NCI-H2029 (cell line): ENCODE data around the gene SLC6A2.
"Not testable (repeated sequence)": the region's sequence is repeated elsewhere in the genome, so short reads cannot be mapped to it uniquely, and the experiment has no call there.

ENCODE experiments used
- DNase-seq: peaks from one replicate; lab custom pipeline; 2025; lab: John Stamatoyannopoulos, UW

The SLC6A2 gene

GRCh38 chr16:55655897-55656681, at the start of gene SLC6A2:
Gene SLC6A2, plus strand, starts transcription at chr16:55655988. Its CDS starts 707 bp downstream, at chr16:55656695.
- DNase-seq, result no peak

- no peak for DNase-seq
These were observed 42.0 kb upstream of the SLC6A2 start for GRCh38 chr16:55613613-55614335.

- no peak for DNase-seq
These were observed 40.7 kb upstream of the SLC6A2 start for GRCh38 chr16:55615071-55615470.

- DNase-seq, result not testable (repeated sequence)
These were observed 40.1 kb upstream of the SLC6A2 start for GRCh38 chr16:55615670-55616069.

- no peak for DNase-seq
These were observed 34.0 kb upstream of the SLC6A2 start for GRCh38 chr16:55621771-55622170.

- DNase-seq, result no peak
These were observed 33.5 kb upstream of the SLC6A2 start for GRCh38 chr16:55622272-55622671.

GRCh38 chr16:55622930-55623561, 32.7 kb upstream of the SLC6A2 start:
- DNase-seq, result no peak

- no peak for DNase-seq
These were observed 32.1 kb upstream of the SLC6A2 start for GRCh38 chr16:55623640-55624039.

- no peak for DNase-seq
These were observed 31.1 kb upstream of the SLC6A2 start for GRCh38 chr16:55624696-55625095.

GRCh38 chr16:55625843-55626242, 29.9 kb upstream of the SLC6A2 start:
- no peak for DNase-seq

GRCh38 chr16:55628306-55628968, 27.4 kb upstream of the SLC6A2 start:
- no peak for DNase-seq

GRCh38 chr16:55630774-55631173, 25.0 kb upstream of the SLC6A2 start:
- no peak for DNase-seq

GRCh38 chr16:55632259-55632658, 23.5 kb upstream of the SLC6A2 start:
- no peak for DNase-seq

- no peak for DNase-seq
These were observed 21.6 kb upstream of the SLC6A2 start for GRCh38 chr16:55634193-55634592.

- no peak for DNase-seq
These were observed 17.5 kb upstream of the SLC6A2 start for GRCh38 chr16:55638256-55638655.

GRCh38 chr16:55640701-55641327, 15.0 kb upstream of the SLC6A2 start:
- DNase-seq, result no peak

GRCh38 chr16:55641430-55642056, 14.2 kb upstream of the SLC6A2 start:
- no peak for DNase-seq

- DNase-seq, result no peak
These were observed 13.2 kb upstream of the SLC6A2 start for GRCh38 chr16:55642611-55643010.

- no peak for DNase-seq
These were observed 12.4 kb upstream of the SLC6A2 start for GRCh38 chr16:55643161-55643970.

- DNase-seq, result no peak
These were observed 9.8 kb upstream of the SLC6A2 start for GRCh38 chr16:55645986-55646385.

GRCh38 chr16:55647343-55647742, 8.4 kb upstream of the SLC6A2 start:
- DNase-seq, result no peak
